Bronchial smooth muscle cell (primary cell): ENCODE measurements around the gene KRT33A. TPM values are rescaled to one million over a fixed set of nuclear protein-coding genes. Genes with fewer than 3 reads are reported as not detected.

Experiments
- total RNA-seq: library from RNA; depleted of rRNA; stranded (reverse); fragments of >200 nt; gene quantifications from 2 replicates; pipeline ENCODE4 v1.2.1, GENCODE V29; 2014

The KRT33A gene
- not detected in 2 replicates for total RNA-seq

DNA sequence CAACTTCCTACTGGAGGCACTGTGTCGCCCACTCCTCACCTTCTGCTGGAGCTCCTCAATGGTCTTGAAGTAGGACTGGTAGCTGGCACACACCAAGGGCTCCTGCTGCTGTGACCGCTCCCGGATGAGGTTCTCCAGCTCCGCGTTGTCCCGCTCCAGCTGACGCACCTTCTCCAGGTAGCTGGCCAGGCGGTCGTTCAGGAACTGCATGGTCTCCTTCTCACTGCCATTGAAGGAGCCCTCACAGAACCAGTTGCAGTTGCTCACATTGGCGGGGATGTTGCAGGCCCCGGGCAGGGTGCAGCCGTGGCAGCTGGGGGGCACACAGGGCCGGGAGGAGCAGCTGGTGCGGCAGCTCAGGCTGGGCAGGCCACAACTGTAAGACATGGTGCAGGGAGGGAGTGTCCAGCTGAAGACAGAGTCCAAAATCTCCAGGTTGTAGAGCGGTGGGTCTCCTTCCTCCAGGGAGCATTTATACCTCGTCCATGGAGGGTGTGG is at the start of gene KRT33A:
KRT33A (minus strand) TSS at position 448 of the 498 bp plus-strand sequence; CDS start at position 387, 61 bp downstream.

DNA sequence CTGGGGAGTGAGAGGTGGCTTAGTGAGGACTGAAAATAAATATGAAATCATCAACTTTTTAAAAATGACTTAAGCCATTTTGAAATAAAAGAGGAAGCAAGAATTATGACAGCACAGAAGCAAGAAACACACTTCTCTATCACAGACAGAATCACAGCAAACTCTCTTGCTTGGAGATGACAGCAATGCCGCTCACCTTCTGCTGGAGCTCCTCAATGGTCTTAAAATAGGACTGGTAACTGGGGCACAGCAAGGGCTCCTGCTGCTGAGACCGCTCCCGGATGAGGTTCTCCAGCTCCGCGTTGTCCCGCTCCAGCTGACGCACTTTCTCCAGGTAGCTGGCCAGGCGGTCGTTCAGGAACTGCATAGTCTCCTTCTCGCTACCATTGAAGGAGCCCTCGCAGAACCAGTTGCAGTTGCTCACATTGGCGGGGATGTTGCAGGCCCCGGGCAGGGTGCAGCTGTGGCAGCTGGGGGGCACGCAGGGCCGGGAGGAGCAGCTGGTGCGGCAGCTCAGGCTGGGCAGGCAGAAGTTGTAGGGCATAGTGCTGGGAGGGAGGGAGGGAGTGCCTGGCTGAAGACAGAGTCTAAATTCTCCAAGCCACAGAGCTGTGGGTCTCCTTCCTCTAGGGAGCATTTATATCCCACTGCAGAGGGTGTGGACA is 46.5 kb upstream of the KRT33A start, which contains the start of gene KRT31:
KRT31 (minus strand) TSS at position 613 of the 665 bp plus-strand sequence; CDS start at position 544, 69 bp downstream.

DNA sequence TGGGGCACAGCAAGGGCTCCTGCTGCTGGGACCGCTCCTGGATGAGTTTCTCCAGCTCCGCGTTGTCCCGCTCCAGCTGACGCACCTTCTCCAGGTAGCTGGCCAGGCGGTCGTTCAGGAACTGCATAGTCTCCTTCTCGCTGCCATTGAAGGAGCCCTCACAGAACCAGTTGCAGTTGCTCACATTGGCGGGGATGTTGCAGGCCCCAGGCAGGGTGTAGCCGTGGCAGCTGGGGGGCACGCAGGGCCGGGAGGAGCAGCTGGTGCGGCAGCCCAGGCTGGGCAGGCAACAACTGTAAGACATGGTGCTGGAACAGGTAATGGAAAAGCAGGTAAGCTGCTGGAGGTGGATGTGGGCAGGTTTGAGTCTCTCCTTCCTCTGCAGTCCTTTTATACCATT is 31.3 kb upstream of the KRT33A start, which contains the start of gene KRT34:
KRT34 (minus strand) TSS at position 364 of the 400 bp plus-strand sequence; CDS start at position 304, 60 bp downstream.

DNA sequence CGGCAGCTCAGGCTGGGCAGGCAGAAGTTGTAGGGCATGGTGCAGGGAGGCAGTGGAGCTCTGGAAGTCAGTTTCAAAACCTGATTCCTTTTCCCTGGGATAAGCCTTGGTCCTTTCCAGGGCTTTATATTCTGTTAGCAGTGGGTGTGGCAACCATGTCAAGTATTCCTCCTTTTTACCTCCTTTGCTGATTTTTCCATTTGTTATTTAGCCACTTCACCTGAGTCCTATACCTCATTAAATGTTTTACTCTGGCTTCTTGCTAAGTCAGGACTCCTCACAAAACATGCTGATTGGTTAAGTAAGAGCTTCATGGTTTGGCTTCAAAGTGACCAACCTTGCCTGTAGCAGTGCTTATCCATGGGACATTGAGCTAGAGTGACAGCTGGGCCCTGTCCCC is 19.1 kb upstream of the KRT33A start, which contains the start of gene KRT33B:
KRT33B (minus strand) TSS at position 101 of the 400 bp plus-strand sequence; CDS start at position 38, 63 bp downstream.

DNA sequence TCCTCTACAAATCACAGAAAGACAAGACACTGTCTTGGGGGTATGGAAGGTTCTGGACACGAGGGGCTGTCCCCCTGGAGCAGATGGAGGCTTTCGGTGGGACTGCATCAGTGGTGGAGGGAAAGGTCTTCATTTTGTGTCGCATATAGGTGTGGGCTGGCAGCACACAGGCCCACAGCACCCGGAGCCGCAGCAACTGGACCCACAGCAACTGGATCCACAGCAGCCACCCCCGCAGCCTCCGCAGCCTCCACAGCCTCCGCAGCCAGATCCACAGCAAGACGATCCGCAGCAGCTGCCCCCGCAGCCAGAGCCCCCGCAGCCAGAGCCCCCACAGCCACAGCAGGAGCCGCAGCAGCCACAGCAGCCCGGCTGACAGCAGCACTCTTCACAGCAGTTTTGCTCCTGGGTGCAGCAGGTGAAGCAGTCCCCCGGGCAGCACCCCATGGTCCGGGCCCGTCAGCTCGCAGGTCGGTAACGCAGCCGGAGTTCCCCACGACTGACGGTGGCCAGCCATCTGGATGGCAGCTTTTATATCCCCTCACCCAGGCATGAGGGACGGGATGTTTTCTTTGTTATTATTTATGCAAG is 35.3 kb downstream of the KRT33A start, which contains the start of gene KRTAP17-1:
KRTAP17-1 (minus strand) TSS at position 507 of the 591 bp plus-strand sequence; CDS start at position 447, 60 bp downstream.

DNA sequence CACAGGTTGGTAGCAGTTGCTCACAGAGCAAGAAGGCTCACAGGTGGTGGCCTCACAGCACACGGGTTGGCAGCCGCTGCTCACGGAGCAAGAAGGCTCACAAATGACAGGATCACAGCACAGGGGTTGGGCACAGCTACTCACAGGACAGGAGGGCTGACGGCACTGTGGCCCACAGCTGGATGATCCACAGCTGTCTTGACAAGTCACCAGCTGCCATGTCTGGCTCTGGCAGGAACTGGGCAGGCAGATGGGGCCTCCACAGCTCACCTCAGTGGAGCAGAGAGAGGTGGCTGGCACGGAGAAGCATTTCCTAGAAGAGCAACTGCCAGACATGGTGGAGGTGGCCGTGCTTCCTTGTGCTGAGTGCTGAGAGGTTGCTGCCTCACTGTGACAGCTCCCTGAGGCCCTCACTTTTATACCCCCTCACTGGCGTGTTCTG is 41.7 kb downstream of the KRT33A start, which contains the start of gene KRTAP16-1:
KRTAP16-1 (minus strand) TSS at position 392 of the 442 bp plus-strand sequence; CDS start at position 336, 56 bp downstream.

DNA sequence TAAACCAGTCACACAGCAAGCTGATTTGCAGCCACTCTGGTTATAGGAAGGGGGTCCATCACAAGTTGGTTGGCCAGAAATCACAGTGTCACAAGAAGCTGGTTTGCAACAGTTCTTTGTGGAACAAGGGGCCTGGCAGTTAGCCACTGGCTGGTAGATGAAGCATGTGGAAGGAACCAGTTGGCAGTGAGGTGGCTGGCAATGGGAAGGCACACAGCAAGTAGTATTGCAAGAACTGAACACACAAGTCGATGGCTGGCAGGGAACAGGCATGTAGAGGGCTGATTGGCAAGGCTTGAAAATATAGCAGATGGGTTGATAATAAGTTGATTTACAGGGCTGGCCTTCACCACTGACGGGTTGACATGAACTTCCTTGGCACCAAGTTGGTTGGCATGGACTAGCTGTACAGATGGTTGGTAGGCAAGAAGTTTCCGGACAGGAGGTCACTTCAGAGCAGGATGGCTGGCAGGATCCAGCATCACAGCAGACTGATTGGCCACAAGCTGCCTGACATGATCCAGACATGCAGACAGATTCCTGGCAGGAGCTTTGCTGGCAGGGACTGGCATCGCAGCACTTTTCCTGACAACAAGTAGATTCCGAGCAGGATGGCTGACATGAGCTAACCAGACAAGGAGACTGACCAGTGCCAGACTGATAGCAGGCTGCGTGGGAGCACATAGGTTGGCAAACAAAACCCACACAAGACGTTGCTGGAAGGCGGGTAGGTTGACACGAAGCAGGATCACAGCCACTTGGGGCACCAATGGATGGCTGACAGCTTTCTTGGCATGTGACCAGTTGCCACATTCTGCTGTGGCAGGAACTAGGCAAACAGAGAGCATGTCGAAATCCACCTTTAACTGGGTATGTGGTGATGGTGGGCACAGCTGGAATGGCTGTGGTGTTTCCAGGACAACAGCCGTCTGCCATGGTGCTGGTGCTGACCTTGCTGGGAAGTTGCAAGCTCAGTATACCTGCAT is 48.4 kb downstream of the KRT33A start, which contains the start of gene KRTAP29-1:
KRTAP29-1 (minus strand) TSS at position 936 of the 986 bp plus-strand sequence; CDS start at position 936, 0 bp downstream.

Other genes with a start within 250 kb of the KRT33A start
- gene KRTAP4-16, start 248.6 kb downstream of the KRT33A start, total RNA-seq, result not detected in 2 replicates
- not detected in 2 replicates for gene KRTAP4-9, start 245.4 kb downstream of the KRT33A start, total RNA-seq
- not detected in 2 replicates for gene KRTAP4-11, start 232.5 kb downstream of the KRT33A start, total RNA-seq
- not detected in 2 replicates for gene KRTAP4-12, start 226.6 kb downstream of the KRT33A start, total RNA-seq
- gene KRTAP4-6, start 210.3 kb downstream of the KRT33A start, total RNA-seq, result not detected in 2 replicates
- not detected in 2 replicates for gene KRTAP4-5, start 201.0 kb downstream of the KRT33A start, total RNA-seq
- not detected in 2 replicates for gene KRTAP4-4, start 190.1 kb downstream of the KRT33A start, total RNA-seq
- not detected in 2 replicates for gene KRTAP4-3, start 182.6 kb downstream of the KRT33A start, total RNA-seq
- not detected in 2 replicates for gene KRTAP4-2, start 172.6 kb downstream of the KRT33A start, total RNA-seq
- gene KRTAP4-1, start 165.9 kb downstream of the KRT33A start, total RNA-seq, result not detected in 2 replicates
- gene KRTAP9-1, start 160.9 kb downstream of the KRT33A start, total RNA-seq, result not detected in 2 replicates
- not detected in 2 replicates for gene KRTAP9-2, start 124.2 kb downstream of the KRT33A start, total RNA-seq
- gene KRTAP9-3, start 118.4 kb downstream of the KRT33A start, total RNA-seq, result not detected in 2 replicates
- not detected in 2 replicates for gene KRTAP9-8, start 112.8 kb downstream of the KRT33A start, total RNA-seq
- gene KRTAP9-4, start 101.1 kb downstream of the KRT33A start, total RNA-seq, result not detected in 2 replicates
- gene KRTAP9-9, start 95.4 kb downstream of the KRT33A start, total RNA-seq, result not detected in 2 replicates
- gene KRTAP9-6, start 85.5 kb downstream of the KRT33A start, total RNA-seq, result not detected in 2 replicates
- not detected in 2 replicates for gene KRTAP9-7, start 75.1 kb downstream of the KRT33A start, total RNA-seq
- gene KRTAP29-1, start 48.0 kb downstream of the KRT33A start, total RNA-seq, result not detected in 2 replicates
- gene KRTAP16-1, start 41.5 kb downstream of the KRT33A start, total RNA-seq, result not detected in 2 replicates
- gene KRTAP17-1, start 35.1 kb downstream of the KRT33A start, total RNA-seq, result not detected in 2 replicates
- gene KRT33B, start 19.0 kb upstream of the KRT33A start, total RNA-seq, result not detected in 2 replicates
- gene KRT34, start 31.5 kb upstream of the KRT33A start, total RNA-seq, result not detected in 2 replicates
- not detected in 2 replicates for gene KRT31, start 46.8 kb upstream of the KRT33A start, total RNA-seq
- gene KRT37, start 73.8 kb upstream of the KRT33A start, total RNA-seq, result not detected in 2 replicates
- gene KRT38, start 90.2 kb upstream of the KRT33A start, total RNA-seq, result not detected in 2 replicates
- 0.16 TPM in 1 of 2 replicates, not detected in the other for gene KRT32, start 116.6 kb upstream of the KRT33A start, total RNA-seq
- gene KRT35, start 130.3 kb upstream of the KRT33A start, total RNA-seq, result not detected in 2 replicates
- gene KRT36, start 139.1 kb upstream of the KRT33A start, total RNA-seq, result not detected in 2 replicates
- 0.17 TPM in 1 of 2 replicates, not detected in the other for gene KRT13, start 154.8 kb upstream of the KRT33A start, total RNA-seq
- 0.63 and 1.2 TPM in 2 replicates for gene KRT15, start 168.1 kb upstream of the KRT33A start, total RNA-seq
- gene KRT19, start 177.5 kb upstream of the KRT33A start, total RNA-seq, result 70.2 and 109 TPM in 2 replicates
- gene KRT9, start 221.2 kb upstream of the KRT33A start, total RNA-seq, result not detected in 2 replicates
- 0.16 and 1.0 TPM in 2 replicates for gene KRT14, start 236.1 kb upstream of the KRT33A start, total RNA-seq